ENCODE results near the gene EIF5.

- TF ChIP-seq CTCF (conservative IDR thresholded peaks at IDR 0.05; ENCODE audit: low read length) (no peak), EZH2phosphoT487 (IDR thresholded peaks at IDR 0.05; ENCODE audit: borderline replicate concordance) (no peak)
Measured at GRCh38 chr14:103362780-103363179, 28.7 kb downstream of the EIF5 start.
